Activated T-helper 1 cell treated with anti-CD3 and anti-CD28 coated beads, Interleukin-12 subunit alpha, Interleukin-12 subunit beta, Interleukin-2, Interleukin-4 antibody, amounts not matched to agents 30 ng/mL and 10 ng/mL and 1 ng/mL, durations not matched to agents 14 hours and 24 hours and 36 hours (primary cell): ENCODE measurements around the gene REELD1. TPM values are rescaled to one million over a fixed set of nuclear protein-coding genes. Genes with fewer than 3 reads are reported as not detected.

Experiments used
- total RNA-seq: library from RNA; stranded (reverse); gene quantifications from 2 replicates; pipeline ENCODE4 v1.2.3, GENCODE V29; 2022

The REELD1 gene
- total RNA-seq, 1 donor from 2014 or later = not detected

Other genes starting within 250 kb of the REELD1 start
- gene LSM6, start 38.8 kb upstream of the REELD1 start, total RNA-seq = 62.9 and 65.0 TPM in 2 replicates